GM23338 (cell line): Measurements from ENCODE around the gene MINK1. TPM values are rescaled to one million over a fixed set of nuclear protein-coding genes. Genes with fewer than 3 reads are reported as not detected.

Experiments
- ATAC-seq: fragments of 200-7000 bp; cut with Tn5 transposase; 3 replicates; pipeline ENCODE4 v1.9.1; 2020
- DNase-seq: peaks from one replicate; pipeline ENCODE4 v3.0.0-alpha.2; 2015; ENCODE audit warnings: low spot score
- H2AFZ ChIP-seq: fragments of 200-600 bp; sonication (generic); 2 replicates; pipeline ENCODE4 v1.8.0; 2016; ENCODE audit warnings: antibody characterized with exemption, mild to moderate bottlenecking, moderate library complexity
- H3F3A ChIP-seq: fragments of 200-600 bp; sonication (generic); replicated peaks from 2 replicates; pipeline ENCODE4 v1.8.0; 2017; ENCODE audit warnings: antibody characterized with exemption, mixed run types, low read depth
- H3K27ac ChIP-seq: fragments of 200-600 bp; sonication (generic); 2 replicates; pipeline ENCODE4 v1.6.1; 2016; ENCODE audit warnings: low read depth
- H3K27me3 ChIP-seq: fragments of 200-600 bp; sonication (generic); 2 replicates; pipeline ENCODE4 v1.8.0; 2016; ENCODE audit warnings: mild to moderate bottlenecking, mixed run types, moderate library complexity; ENCODE audit not compliant: insufficient read depth
- H3K36me3 ChIP-seq: fragments of 200-600 bp; sonication (generic); 2 replicates; pipeline ENCODE4 v1.8.0; 2016; ENCODE audit warnings: mild to moderate bottlenecking; ENCODE audit not compliant: insufficient read depth
- H3K4me1 ChIP-seq: fragments of 200-600 bp; sonication (generic); 2 replicates; pipeline ENCODE4 v1.8.0; 2016; ENCODE audit warnings: mild to moderate bottlenecking, moderate library complexity; ENCODE audit not compliant: insufficient read depth
- H3K4me2 ChIP-seq: fragments of 200-600 bp; sonication (generic); 2 replicates; pipeline ENCODE4 v1.7.1; 2017; ENCODE audit warnings: mixed run types
- H3K4me3 ChIP-seq: fragments of 200-600 bp; sonication (generic); 2 replicates; pipeline ENCODE4 v1.6.1; 2016; ENCODE audit warnings: mixed run types
- H3K79me2 ChIP-seq: fragments of 200-600 bp; sonication (generic); replicated peaks from 2 replicates; pipeline ENCODE4 v1.8.0; 2017; ENCODE audit warnings: mild to moderate bottlenecking; ENCODE audit not compliant: insufficient read depth
- H3K9me2 ChIP-seq: fragments of 200-600 bp; sonication (generic); 2 replicates; pipeline ENCODE4 v1.8.0; 2017; ENCODE audit not compliant: insufficient read depth
- H4K20me1 ChIP-seq: fragments of 200-600 bp; sonication (generic); replicated peaks from 2 replicates; pipeline ENCODE4 v1.8.0; 2017; ENCODE audit warnings: mild to moderate bottlenecking; ENCODE audit not compliant: insufficient read depth
- H3K27ac Mint-ChIP-seq: 2 replicates; pipeline ENCODE4 v1.8.0; 2020; ENCODE audit warnings: inconsistent platforms, mild to moderate bottlenecking, moderate library complexity, mixed read lengths
- H3K27me3 Mint-ChIP-seq: 3 replicates; pipeline ENCODE4 v1.8.0; 2022; ENCODE audit warnings: low read depth, mild to moderate bottlenecking, moderate library complexity, mixed read lengths, inconsistent platforms; ENCODE audit not compliant: insufficient read depth, poor library complexity
- H3K36me3 Mint-ChIP-seq: 3 replicates; pipeline ENCODE4 v1.8.0; 2021; ENCODE audit warnings: low read depth, mild to moderate bottlenecking, inconsistent platforms, moderate library complexity, mixed read lengths
- H3K4me1 Mint-ChIP-seq: 3 replicates; pipeline ENCODE4 v1.8.0; 2020; ENCODE audit warnings: mild to moderate bottlenecking, inconsistent platforms, mixed read lengths
- H3K4me3 Mint-ChIP-seq: 3 replicates; pipeline ENCODE4 v1.8.0; 2021; ENCODE audit warnings: moderate library complexity, mild to moderate bottlenecking, inconsistent platforms, mixed read lengths
- H3K9me3 Mint-ChIP-seq: 3 replicates; pipeline ENCODE4 v1.8.0; 2020; ENCODE audit warnings: moderate library complexity, mild to moderate bottlenecking, inconsistent platforms, mixed read lengths
- CREB1 ChIP-seq: fragments of 250-450 bp; sonication (Bioruptor Pico); IDR thresholded peaks from 2 replicates; pipeline ENCODE4 v1.5.0; 2020; ENCODE audit warnings: low read depth, mild to moderate bottlenecking, moderate library complexity
- ETS1 ChIP-seq: IDR thresholded peaks from 2 replicates; pipeline ENCODE4 v1.6.1; 2016; ENCODE audit warnings: antibody characterized with exemption
- EZH2 ChIP-seq: fragments of 200-600 bp; sonication (generic); IDR thresholded peaks from one replicate; pipeline ENCODE4 v1.8.0; 2017; ENCODE audit warnings: antibody characterized with exemption, mild to moderate bottlenecking, low read depth; ENCODE audit not compliant: unreplicated experiment
- EZH2phosphoT487 ChIP-seq: fragments of 200-600 bp; sonication (generic); IDR thresholded peaks from one replicate; pipeline ENCODE4 v1.8.1; 2018; ENCODE audit warnings: antibody characterized with exemption; ENCODE audit not compliant: unreplicated experiment
- JUNB ChIP-seq: IDR thresholded peaks from one replicate; pipeline ENCODE4 v1.6.1; 2016; ENCODE audit warnings: antibody characterized with exemption; ENCODE audit not compliant: unreplicated experiment
- NANOG ChIP-seq: IDR thresholded peaks from 2 replicates; pipeline ENCODE4 v1.6.1; 2016; ENCODE audit warnings: antibody characterized with exemption, borderline replicate concordance
- POLR2AphosphoS5 ChIP-seq: IDR thresholded peaks from 2 replicates; pipeline ENCODE4 v1.6.1; 2016; ENCODE audit warnings: antibody characterized with exemption, low read depth
- REST ChIP-seq: IDR thresholded peaks from one replicate; pipeline ENCODE4 v1.6.1; 2018; ENCODE audit warnings: antibody characterized with exemption; ENCODE audit not compliant: unreplicated experiment
- STAT1 ChIP-seq: IDR thresholded peaks from one replicate; pipeline ENCODE4 v1.6.1; 2016; ENCODE audit warnings: antibody characterized with exemption; ENCODE audit not compliant: unreplicated experiment
- ZNF114 ChIP-seq: fragments of 250-450 bp; sonication (Bioruptor Pico); IDR thresholded peaks from 2 replicates; pipeline ENCODE4 v1.5.0; 2020; ENCODE audit warnings: mild to moderate bottlenecking, moderate library complexity
- ZNF331 ChIP-seq: fragments of 250-450 bp; sonication (Bioruptor Pico); IDR thresholded peaks from 2 replicates; pipeline ENCODE4 v1.5.0; 2020; ENCODE audit warnings: low read depth, mild to moderate bottlenecking, moderate library complexity
- ZNF462 ChIP-seq: fragments of 250-450 bp; sonication (Bioruptor Pico); IDR thresholded peaks from 2 replicates; pipeline ENCODE4 v1.5.0; 2020; ENCODE audit warnings: mild to moderate bottlenecking, moderate library complexity
- polyA plus RNA-seq: library from polyadenylated mRNA; unstranded; fragments of >200 nt; fragmentation: Nextera tagmentation; extraction: Ambion mirVana; gene quantifications from 2 replicates; pipeline ENCODE4 v1.2.1, GENCODE V29; 2016
- total RNA-seq: library from RNA; depleted of rRNA; stranded (reverse); fragments of >200 nt; shearing (Covaris generic); gene quantifications from 2 replicates; pipeline ENCODE4 v1.2.3, GENCODE V29; 2014

The MINK1 gene
- total and polyA plus RNA-seq, 2 experiments from 2014 or later, result 17.3 to 54.9 TPM

GRCh38 chr17:4886830-4887229 lies 53.7 kb downstream of the MINK1 start:
- Mint-ChIP-seq H3K36me3 (peaks cover 45% of the 10 kb centered on the region), H3K4me1 (peaks cover 10% of the 10 kb centered on the region), H3K27ac (no peak overlapping the region), H3K4me3 (no peak overlapping the region), H3K9me3 (no peaks in the 10 kb centered on the region), H3K27me3 (peaks cover 22% of the 10 kb centered on the region)
- H3K27ac ChIP-seq, result no peak overlapping the region
- no peaks in the 10 kb centered on the region for H3K79me2 ChIP-seq
- no peaks in the 10 kb centered on the region for H3K9me2 ChIP-seq
- ATAC-seq (no peak), DNase-seq (no peak)
- H3F3A ChIP-seq, result peaks cover 12% of the 10 kb centered on the region; the same call in 1 of the 2 replicates
- no peaks in the 10 kb centered on the region; the same call in 1 of the 2 replicates for H3K4me1 ChIP-seq
- no peak overlapping the region for H3K4me2 ChIP-seq
- H3K27me3 ChIP-seq, result no peaks in the 10 kb centered on the region
- TF ChIP-seq JUNB (no peak), REST (no peak), ZNF462 (no peak), STAT1 (no peak), POLR2AphosphoS5 (no peak), EZH2 (no peak), EZH2phosphoT487 (no peak), ZNF331 (CRISPR knock-in tag) (no peak), CREB1 (no peak), NANOG (no peak), ZNF114 (CRISPR knock-in tag) (no peak), ETS1 (no peak)
- 0 out of 2 replicates have a peak, but pooled peaks cover 6% of the 10 kb centered on the region for H4K20me1 ChIP-seq
- no peaks in the 10 kb centered on the region for H3K36me3 ChIP-seq
- no peak overlapping the region for H3K4me3 ChIP-seq
- no peak overlapping the region for H2AFZ ChIP-seq
